HG03558 (cell line): Measurements from ENCODE around the gene OR4D6.

Experiments used
- ATAC-seq: cut with Tn5 transposase; IDR thresholded peaks from one replicate; pipeline ENCODE4 v1.9.1; 2021; ENCODE audit warnings: moderate number of reproducible peaks; ENCODE audit not compliant: unreplicated experiment; ENCODE audit errors: extremely low read depth

OR4D6 gene

GRCh38 chr11:59503276-59503675 is 46.5 kb downstream of the OR4D6 start, which contains the start of gene OR4D11:
Gene OR4D11 (plus strand): TSS chr11:59503576. CDS start chr11:59503576, 0 bp downstream.
- no peak for ATAC-seq
